Suprapubic skin (tissue), 3 donors: ENCODE measurements around the gene EPN2.

Experiments
- CTCF ChIP-seq, 2 donors: fragments of 200-600 bp in 1 of 2; fragments of 450-650 bp in 1 of 2; sonication (generic) in 1 of 2; IDR thresholded peaks; one replicate each; pipeline ENCODE4 v1.5.1; 2016 to 2019; ENCODE audit warnings: antibody characterized with exemption in 2 of 2, mild to moderate bottlenecking in 1 of 2, moderate library complexity in 1 of 2
- EP300 ChIP-seq: sonication (generic); formaldehyde crosslinking; IDR thresholded peaks from one replicate; pipeline ENCODE4 v1.6.1; 2017; ENCODE audit warnings: antibody characterized with exemption
- POLR2A ChIP-seq, 2 donors: fragments of 450-650 bp; IDR thresholded peaks; one replicate each; pipeline ENCODE4 v1.6.1; 2017; ENCODE audit warnings: antibody characterized with exemption in 2 of 2, mild to moderate bottlenecking in 2 of 2, moderate library complexity in 2 of 2

- TF ChIP-seq POLR2A (IDR thresholded peaks at IDR 0.05): no peak
- no peak for TF ChIP-seq CTCF (IDR thresholded peaks at IDR 0.05)
- TF ChIP-seq EP300: no peak
Observed at GRCh38 chr17:19310151-19310550, 73.0 kb downstream of the EPN2 start.
